GM12892 (cell line): ENCODE data around the gene EIF2A.

Experiments used
- POLR2A ChIP-seq: IDR thresholded peaks from 2 replicates; pipeline ENCODE4 v1.6.1; 2011; ENCODE audit warnings: low read depth, low read length, control low read depth
- POLR2AphosphoS5 ChIP-seq: IDR thresholded peaks from 2 replicates; pipeline ENCODE4 v1.6.1; 2011; ENCODE audit warnings: low read depth, low read length, control low read depth
- TAF1 ChIP-seq: IDR thresholded peaks from 2 replicates; pipeline ENCODE4 v1.6.1; 2011; ENCODE audit warnings: low read depth, mild to moderate bottlenecking, control low read depth, low read length, borderline replicate concordance

- TF ChIP-seq POLR2A: no peak
- TF ChIP-seq POLR2AphosphoS5: no peak
- TF ChIP-seq TAF1: no peak
Observed at GRCh38 chr3:150582620-150583019, 36.0 kb downstream of the EIF2A start.
